Measurements from ENCODE around the gene B4GALT7.

Gene B4GALT7

GRCh38 chr5:177594071-177594470 lies 5.9 kb upstream of the B4GALT7 start:
- TF ChIP-seq CTCF (IDR thresholded peaks at IDR 0.05; ENCODE audit: low read depth, low read length): no peak
- no peak overlapping the region for H3K4me3 ChIP-seq (ENCODE audit: low read depth, low read length)

GRCh38 chr5:177595026-177595585 lies 4.8 kb upstream of the B4GALT7 start:
- no peak for TF ChIP-seq CTCF (IDR thresholded peaks at IDR 0.05; ENCODE audit: low read depth, low read length)
- H3K4me3 ChIP-seq (ENCODE audit: low read depth, low read length): no peak overlapping the region

GRCh38 chr5:177595991-177596774 lies 3.7 kb upstream of the B4GALT7 start:
- TF ChIP-seq CTCF (IDR thresholded peaks at IDR 0.05; ENCODE audit: low read depth, low read length): no peak
- H3K4me3 ChIP-seq (ENCODE audit: low read depth, low read length): no peak overlapping the region

- TF ChIP-seq CTCF (IDR thresholded peaks at IDR 0.05; ENCODE audit: low read depth, low read length): no peak
These were observed 3.1 kb upstream of the B4GALT7 start for GRCh38 chr5:177596775-177597238.

GRCh38 chr5:177598477-177598876 lies 1.5 kb upstream of the B4GALT7 start:
- no peak for TF ChIP-seq CTCF (IDR thresholded peaks at IDR 0.05; ENCODE audit: low read depth, low read length)
- H3K4me3 ChIP-seq (ENCODE audit: low read depth, low read length): no peak overlapping the region

More at GRCh38 chr5:177596775-177597238, 3.1 kb upstream of the B4GALT7 start:
- H3K4me3 ChIP-seq (ENCODE audit: low read depth, low read length): no peak overlapping the region

- peak overlapping the region; percentile 84 for H3K4me3 ChIP-seq (ENCODE audit: low read depth, low read length)
- TF ChIP-seq CTCF (IDR thresholded peaks at IDR 0.05; ENCODE audit: low read depth, low read length): no peak
These were observed 631 bp downstream of the B4GALT7 start for GRCh38 chr5:177600508-177601018.

GRCh38 chr5:177601126-177601525 lies 1.2 kb downstream of the B4GALT7 start:
- TF ChIP-seq CTCF (IDR thresholded peaks at IDR 0.05; ENCODE audit: low read depth, low read length): no peak
- H3K4me3 ChIP-seq (ENCODE audit: low read depth, low read length): peak overlapping the region; percentile 84

All from WI38 (cell line).